Islet of Langerhans (tissue), 1 donor: ENCODE data around the gene FXR2.

Source experiments
- FAIRE-seq: peaks from one replicate; lab custom pipeline; 2011; peaks lifted over from hg19 to GRCh38; lab: Jason Lieb, UNC

Gene FXR2

GRCh38 chr17:7587420-7588151, 27.1 kb downstream of the FXR2 start:
- no peak for FAIRE-seq

DNA sequence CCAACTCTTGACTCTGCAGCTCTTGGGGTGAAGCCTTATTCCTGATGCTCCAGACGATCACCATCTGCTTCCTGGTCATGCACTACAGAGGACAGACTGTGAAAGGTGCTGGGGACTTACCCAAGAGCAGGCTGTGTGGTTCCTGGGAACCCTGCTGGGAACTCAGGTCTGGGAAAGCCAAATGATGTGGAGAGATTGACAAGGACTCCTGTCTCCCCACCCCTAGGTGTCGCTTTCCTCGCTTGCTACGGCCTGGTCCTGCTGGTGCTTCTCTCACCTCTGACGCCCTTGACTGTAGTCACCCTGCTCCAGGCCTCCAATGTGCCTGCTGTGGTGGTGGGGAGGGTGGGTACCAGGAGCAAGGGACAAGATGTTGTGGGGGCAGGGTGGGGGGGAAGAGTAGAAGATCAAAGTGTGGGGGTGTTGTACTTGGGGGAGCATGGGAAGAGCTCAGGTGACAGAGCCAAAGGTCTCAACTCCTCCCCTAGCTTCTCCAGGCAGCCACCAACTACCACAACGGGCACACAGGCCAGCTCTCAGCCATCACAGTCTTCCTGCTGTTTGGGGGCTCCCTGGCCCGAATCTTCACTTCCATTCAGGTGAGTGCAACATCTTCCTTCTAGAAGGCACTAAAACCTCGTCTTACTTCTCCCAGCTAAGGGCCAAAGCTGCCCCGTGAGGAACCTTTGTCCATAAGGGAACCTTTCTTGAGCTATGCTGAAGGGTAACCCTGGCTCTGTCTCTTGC, 27.9 kb downstream of the FXR2 start:
- FAIRE-seq: no peak

DNA sequence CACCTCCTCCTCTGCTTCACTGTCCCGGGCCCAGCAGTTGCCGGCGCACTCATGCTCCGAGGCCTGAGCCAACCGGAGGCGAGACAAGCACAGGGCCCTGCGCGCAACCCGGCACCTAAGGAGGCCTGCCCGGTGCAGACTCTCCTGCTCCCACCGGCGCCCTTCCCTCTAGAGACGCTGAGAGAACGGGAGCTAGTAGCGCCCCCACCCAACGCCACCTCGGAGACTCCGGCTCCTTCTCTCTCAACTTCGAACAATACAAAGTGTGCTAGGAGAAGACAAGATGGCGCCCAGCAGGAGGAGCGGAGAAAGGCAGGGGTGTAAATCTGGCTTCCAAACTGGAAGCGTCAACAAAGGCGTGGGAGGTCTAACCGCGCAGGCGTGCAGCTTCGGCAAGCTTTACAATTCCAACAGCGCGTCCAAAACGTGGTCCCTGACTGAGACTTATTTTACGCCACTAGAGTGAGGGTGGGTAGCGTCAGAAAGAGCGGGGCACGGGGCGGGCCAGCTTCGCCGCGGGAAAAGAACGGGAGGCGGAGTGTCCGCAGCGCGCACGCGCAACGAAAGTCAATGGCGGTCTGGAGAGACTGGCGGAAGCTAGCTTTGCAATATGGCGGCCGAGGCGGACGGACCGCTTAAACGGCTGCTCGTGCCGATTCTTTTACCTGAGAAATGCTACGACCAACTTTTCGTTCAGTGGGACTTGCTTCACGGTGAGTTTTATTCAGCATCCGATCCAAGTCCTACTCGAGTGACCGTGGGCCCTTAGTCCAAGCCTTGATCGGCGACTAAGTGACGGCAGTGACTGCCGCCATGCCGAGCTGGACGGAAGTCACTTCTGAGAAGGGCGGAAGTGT, 31.2 kb downstream of the FXR2 start, which contains the start of gene MPDU1:
Gene MPDU1, plus strand, starts transcription at position 600 of the 857 bp plus-strand sequence. Its CDS starts 11 bp downstream, at position 611.
- FAIRE-seq: peak; percentile 43

GRCh38 chr17:7582396-7583252, 32.1 kb downstream of the FXR2 start:
- no peak for FAIRE-seq

DNA sequence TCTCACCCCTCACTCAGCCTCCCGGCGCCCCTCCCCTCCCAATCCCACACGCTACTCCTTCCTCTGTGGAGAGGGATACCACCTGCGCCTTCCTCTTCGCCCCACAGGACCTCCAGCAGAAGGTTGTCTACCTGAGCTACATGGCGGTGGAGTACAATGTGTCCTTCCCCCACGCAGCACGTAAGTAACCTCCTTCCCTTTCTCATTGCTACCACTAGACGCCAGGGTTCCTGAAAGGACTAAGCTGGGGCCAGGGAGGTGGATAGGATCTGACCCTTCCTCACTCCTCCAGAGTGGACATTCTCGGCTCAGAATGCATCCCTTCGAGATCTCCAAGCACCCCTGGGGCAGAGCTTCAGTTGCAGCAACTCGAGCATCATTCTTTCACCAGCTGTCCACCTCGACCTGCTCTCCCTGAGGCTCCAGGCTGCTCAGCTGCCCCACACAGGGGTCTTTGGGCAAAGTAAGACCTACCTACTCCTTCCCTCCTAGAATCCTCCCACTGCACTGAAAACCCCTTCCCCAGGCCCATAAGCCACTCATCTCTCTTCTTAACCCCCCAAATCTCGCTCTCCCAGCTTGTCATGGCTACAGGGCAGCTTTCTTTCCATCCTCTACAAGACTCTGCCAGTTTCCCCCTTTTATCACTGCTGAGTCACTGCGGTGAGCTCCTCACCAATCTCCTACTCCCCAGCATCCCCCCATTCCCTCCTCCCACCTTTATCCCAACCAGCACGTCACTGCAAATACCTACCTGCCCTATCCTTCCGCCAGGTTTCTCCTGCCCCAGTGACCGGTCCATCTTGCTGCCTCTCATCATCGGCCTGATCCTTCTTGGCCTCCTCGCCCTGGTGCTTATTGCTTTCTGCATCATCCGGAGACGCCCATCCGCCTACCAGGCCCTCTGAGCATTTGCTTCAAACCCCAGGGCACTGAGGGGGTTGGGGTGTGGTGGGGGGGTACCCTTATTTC, 33.8 kb downstream of the FXR2 start:
- no peak for FAIRE-seq

- FAIRE-seq: no peak
Measured at GRCh38 chr17:7579834-7580603, 34.7 kb downstream of the FXR2 start.

DNA sequence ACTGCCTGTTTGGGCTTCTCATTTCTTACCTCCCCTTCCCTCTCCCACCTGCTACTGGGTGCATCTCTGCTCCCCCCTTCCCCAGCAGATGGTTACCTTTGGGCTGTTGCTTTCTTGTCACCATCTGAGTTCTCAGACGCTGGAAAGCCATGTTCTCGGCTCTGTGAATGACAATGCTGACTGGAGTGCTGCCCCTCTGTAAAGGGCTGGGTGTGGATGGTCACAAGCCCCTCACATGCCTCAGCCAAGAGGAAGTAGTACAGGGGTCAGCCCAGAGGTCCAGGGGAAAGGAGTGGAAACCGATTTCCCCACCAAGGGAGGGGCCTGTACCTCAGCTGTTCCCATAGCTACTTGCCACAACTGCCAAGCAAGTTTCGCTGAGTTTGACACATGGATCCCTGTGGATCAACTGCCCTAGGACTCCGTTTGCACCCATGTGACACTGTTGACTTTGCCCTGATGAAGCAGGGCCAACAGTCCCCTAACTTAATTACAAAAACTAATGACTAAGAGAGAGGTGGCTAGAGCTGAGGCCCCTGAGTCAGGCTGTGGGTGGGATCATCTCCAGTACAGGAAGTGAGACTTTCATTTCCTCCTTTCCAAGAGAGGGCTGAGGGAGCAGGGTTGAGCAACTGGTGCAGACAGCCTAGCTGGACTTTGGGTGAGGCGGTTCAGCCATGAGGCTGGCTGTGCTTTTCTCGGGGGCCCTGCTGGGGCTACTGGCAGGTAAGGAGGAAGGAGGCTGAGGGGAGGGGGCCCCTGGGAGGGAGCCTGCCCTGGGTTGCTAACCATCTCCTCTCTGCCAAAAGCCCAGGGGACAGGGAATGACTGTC, 35.5 kb downstream of the FXR2 start, which contains the start of gene CD68:
Gene CD68, plus strand, starts transcription at position 638 of the 833 bp plus-strand sequence. Its CDS starts 40 bp downstream, at position 678.
- FAIRE-seq: no peak

DNA sequence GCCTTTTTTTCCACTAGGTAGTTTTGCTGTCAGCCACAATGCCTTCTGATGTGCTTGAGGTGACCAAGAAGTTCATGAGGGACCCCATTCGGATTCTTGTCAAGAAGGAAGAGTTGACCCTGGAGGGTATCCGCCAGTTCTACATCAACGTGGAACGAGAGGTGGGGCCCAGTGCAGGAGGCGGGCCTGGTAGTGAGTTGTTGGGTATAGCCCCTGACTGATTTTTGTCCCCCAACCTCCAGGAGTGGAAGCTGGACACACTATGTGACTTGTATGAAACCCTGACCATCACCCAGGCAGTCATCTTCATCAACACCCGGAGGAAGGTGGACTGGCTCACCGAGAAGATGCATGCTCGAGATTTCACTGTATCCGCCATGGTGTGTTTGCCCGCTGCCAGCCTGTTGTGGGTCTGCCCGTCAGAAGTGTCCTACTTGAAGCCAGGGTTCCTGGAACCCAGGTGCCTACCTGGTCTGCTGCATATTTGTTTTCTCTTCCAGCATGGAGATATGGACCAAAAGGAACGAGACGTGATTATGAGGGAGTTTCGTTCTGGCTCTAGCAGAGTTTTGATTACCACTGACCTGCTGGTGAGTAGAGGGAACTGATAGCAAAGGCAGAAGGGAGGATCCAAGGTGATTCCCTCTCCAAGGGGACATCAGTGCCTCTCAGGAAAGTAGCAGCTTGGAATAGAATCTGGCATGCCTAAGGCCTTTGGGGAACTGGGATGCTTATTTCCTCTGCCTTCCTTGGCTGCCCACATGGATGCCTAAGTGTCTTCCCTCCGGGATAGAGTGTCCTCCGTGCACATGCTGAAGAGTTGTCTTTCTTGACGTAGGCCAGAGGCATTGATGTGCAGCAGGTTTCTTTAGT, 37.1 kb downstream of the FXR2 start:
- FAIRE-seq: no peak

GRCh38 chr17:7576432-7576937, 38.2 kb downstream of the FXR2 start:
- FAIRE-seq: no peak

- FAIRE-seq: no peak
Measured at GRCh38 chr17:7575959-7576358, 38.7 kb downstream of the FXR2 start.

- FAIRE-seq: no peak
Measured at GRCh38 chr17:7575481-7575883, 39.2 kb downstream of the FXR2 start.

DNA sequence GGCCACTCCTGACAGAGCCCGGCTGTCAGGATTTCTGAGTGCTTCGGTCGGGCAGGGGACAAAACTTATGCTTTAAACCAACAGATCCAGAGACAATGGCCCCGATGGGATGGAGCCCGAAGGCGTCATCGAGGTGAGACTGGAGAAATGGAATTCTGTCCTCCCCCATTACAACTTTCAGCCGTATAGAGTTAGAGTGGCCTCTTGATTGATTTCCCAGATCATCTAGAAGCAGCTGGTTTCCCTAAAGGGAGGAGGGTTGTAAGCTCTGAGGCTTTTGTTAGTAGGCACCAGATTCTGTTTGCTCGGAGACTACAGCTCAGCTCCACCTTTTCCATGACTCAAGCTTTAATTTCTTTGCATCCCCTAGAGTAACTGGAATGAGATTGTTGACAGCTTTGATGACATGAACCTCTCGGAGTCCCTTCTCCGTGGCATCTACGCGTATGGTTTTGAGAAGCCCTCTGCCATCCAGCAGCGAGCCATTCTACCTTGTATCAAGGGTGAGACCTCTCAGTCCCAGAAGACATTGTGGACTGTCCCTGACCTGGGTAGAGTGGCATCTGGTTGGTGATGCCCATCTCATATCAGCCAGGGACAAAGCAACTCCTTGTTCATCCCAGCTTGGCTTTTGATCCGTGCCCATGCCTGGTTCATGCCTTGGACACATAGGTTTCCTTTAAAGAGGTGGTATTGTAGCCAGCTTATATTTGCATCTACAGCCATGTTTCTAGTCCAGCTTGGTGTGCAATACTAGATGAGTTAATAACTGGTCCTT, 40.3 kb downstream of the FXR2 start:
- no peak for FAIRE-seq

DNA sequence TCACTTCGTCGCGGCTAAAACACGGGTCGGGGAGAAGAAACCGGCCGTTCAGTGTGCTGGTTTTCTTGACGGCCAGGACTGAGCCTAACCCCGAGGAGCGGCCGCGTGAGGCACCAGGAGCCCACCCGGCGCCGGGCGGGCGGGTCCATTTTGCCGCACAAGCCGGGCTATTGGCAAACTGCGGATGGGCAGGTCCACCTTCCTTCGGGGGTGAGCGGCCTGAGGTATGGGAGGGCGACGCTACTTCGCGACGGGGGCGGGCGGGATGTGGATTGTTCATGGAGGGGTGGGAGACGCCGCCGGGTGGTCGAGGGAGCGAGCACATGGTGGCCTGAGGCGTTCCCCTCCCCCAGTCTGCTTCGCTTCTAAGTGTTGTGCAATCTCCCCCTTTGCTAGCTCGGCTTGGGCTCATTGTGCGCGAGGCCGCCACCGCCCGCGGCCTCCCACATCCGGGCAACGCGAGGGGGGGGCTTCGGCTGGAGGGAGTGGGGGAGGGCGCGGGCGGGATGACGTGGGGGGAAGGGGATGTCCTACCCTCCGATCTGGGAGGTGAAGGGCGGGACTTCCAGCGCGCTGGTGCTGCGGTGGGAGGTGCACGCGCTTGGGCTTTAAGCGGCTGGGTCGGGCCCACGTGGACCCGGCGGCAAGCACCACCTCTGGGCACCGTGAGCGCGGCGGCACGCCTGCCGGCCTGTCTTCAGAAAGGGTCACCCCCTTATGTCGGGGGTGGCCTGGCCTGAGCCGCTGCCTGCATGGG, 41.2 kb downstream of the FXR2 start:
- no peak for FAIRE-seq

GRCh38 chr17:7572588-7573323, 41.9 kb downstream of the FXR2 start:
- FAIRE-seq: no peak

DNA sequence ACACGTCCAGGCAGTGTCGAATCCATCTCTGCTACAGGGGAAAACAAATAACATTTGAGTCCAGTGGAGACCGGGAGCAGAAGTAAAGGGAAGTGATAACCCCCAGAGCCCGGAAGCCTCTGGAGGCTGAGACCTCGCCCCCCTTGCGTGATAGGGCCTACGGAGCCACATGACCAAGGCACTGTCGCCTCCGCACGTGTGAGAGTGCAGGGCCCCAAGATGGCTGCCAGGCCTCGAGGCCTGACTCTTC, 42.4 kb downstream of the FXR2 start:
- FAIRE-seq: peak; percentile 86
